Esophagus muscularis mucosa (tissue), 4 donors: Measurements from ENCODE around the gene CCDC159.

Experiments
- CTCF ChIP-seq, 3 experiments: fragments of 200-600 bp in 2 of 3; fragments of 450-650 bp in 1 of 3; sonication (generic) in 2 of 3; IDR thresholded peaks; one replicate each; pipeline ENCODE4 v1.5.1; 2017 to 2019; ENCODE audit warnings: antibody characterized with exemption in 3 of 3, mild to moderate bottlenecking in 2 of 3, moderate library complexity in 1 of 3
- EP300 ChIP-seq: sonication (generic); formaldehyde crosslinking; IDR thresholded peaks from one replicate; pipeline ENCODE4 v1.6.1; 2017; ENCODE audit warnings: antibody characterized with exemption
- POLR2A ChIP-seq: fragments of 450-650 bp; IDR thresholded peaks from one replicate; pipeline ENCODE4 v1.6.1; 2017; ENCODE audit warnings: antibody characterized with exemption, moderate library complexity, mild to moderate bottlenecking, low read depth
- POLR2AphosphoS5 ChIP-seq, 2 donors: sonication (generic); formaldehyde crosslinking; IDR thresholded peaks; one replicate each; pipeline ENCODE4 v1.6.1; 2017; ENCODE audit warnings: antibody characterized with exemption in 2 of 2

- TF ChIP-seq CTCF (IDR thresholded peaks at IDR 0.05) = no peak
- TF ChIP-seq POLR2AphosphoS5 (IDR thresholded peaks at IDR 0.05) = no peak
- TF ChIP-seq EP300 = no peak
- TF ChIP-seq POLR2A = no peak
Measured at GRCh38 chr19:11342429-11342828, 3.9 kb upstream of the CCDC159 start.
